Measurements from ENCODE around the gene LTK.
"Not testable (repeated sequence)": the region's sequence is repeated elsewhere in the genome, so short reads cannot be mapped to it uniquely, and the experiment has no call there.

The LTK gene

DNA sequence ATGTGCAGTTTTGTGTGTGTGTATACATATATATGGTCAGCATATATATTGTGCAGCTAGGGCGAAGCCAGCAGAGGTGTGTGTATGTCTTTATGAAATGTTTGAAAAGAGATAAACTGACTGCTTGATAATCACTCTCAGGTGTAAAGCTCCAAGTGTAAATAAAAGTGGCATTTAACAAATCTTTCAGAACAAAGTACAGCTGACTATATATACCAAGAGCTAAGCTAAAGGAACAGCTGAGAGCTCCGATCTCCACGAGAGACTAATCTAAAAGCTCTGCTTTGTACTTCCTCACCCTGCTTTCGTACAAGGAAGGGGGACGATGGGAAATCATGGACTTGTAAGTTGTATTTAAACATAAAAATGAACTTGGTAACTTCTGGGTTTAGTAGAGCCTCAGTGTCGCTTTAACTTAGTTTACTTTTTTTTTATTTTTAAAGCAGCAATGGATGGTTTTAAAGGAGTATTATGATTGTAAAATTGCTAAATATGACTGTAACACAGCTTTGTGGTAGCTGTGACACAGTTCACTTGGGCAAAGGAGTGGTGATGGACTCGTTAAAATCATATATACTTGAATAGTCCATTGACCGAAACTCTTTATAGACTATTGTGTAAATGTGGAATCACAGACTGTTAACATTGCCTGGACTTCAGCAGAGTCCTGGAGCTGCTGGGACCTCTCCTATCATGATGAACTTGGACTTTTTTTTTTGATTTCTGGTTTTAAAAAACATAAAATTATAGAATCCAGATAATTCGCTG is 31.3 kb downstream of the LTK start:
- Mint-ChIP-seq H3K4me3 (no peak overlapping the region), H3K4me1 (peaks cover 60% of the 10 kb centered on the region)

GRCh38 chr15:41480396-41481140 is 33.1 kb downstream of the LTK start:
- DNase-seq = no peak
- Mint-ChIP-seq H3K27ac (peak overlapping the region; percentile 78 to 83), H3K4me1 (peaks cover 65% of the 10 kb centered on the region), H3K9me3 (no peaks in the 10 kb centered on the region), H3K4me3 (no peak overlapping the region), H3K27me3 (no peaks in the 10 kb centered on the region)
- no peak for ATAC-seq

More for the DNA sequence above, 31.3 kb downstream of the LTK start:
- Mint-ChIP-seq H3K9me3 (no peaks in the 10 kb centered on the region), H3K27ac (peak overlapping the region in 1 of 2 donors; percentile 76), H3K27me3 (peaks cover 8% of the 10 kb centered on the region)
- no peak for ATAC-seq
- no peak for DNase-seq

DNA sequence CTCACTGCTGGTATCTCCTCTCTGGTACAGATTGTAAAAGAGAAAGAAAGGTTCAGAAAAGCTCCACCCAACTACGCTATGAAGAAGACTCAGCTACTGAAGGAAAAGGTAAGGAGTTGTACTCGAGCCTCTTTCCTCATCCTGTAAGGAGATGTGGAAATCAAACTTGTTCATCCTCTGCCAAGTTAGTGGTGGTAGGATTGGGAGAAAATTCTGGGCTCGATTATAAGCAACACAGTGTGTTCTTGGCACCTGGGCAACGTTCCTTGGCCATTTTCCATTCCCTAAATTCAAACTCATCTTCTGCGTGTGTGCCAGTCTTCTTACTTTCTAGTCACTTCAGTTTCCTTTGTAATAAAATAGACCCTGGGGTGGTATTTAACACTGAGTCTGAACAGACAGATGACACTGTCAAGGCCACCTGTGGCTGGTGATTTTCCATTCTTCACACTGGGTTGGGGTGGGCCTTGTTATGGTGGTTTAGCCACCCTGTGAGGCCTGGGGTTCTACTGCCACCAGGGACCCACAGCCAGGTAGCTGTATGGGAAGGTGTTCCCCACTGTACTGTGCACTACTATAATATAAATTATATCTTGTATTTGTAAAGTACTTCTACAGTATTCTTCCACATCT is 37.1 kb downstream of the LTK start:
- DNase-seq = no peak
- Mint-ChIP-seq H3K9me3 (no peaks in the 10 kb centered on the region), H3K4me1 (peaks cover 42% of the 10 kb centered on the region), H3K27ac (peak overlapping the region; percentile 99 to 100), H3K27me3 (no peaks in the 10 kb centered on the region), H3K4me3 (peak overlapping the region in 1 of 2 donors; percentile 56)
- ATAC-seq = peak; percentile 19

GRCh38 chr15:41474941-41475340 is 38.7 kb downstream of the LTK start:
- ATAC-seq (no peak), DNase-seq (no peak)
- Mint-ChIP-seq H3K4me3 (no peak overlapping the region), H3K27me3 (no peaks in the 10 kb centered on the region), H3K4me1 (peaks cover 32% of the 10 kb centered on the region), H3K27ac (peak overlapping the region in 1 of 2 donors; percentile 52), H3K9me3 (no peaks in the 10 kb centered on the region)

DNA sequence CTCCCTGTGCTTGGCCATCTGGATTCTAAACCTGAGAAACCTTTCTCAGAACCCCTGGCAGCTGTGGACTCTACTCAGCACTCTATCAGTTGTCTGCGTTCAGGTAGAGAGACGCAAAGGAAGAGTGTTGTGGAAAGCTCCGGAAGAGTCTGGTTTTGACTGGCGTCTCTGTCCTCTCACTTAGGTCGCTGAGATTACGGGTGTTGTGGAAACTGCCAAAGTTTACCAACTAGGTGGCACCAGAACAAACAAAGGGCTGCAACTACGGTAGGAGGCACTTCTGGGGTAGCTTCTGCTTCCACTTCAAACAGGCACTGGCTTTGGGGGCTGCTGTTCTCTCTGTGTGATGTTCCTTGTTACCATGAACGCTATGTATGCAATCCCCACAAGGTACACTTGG is 39.2 kb downstream of the LTK start:
- no peak overlapping the region for H3K4me3 Mint-ChIP-seq
- H3K27ac Mint-ChIP-seq = peak overlapping the region; percentile 52 to 63
- ATAC-seq = no peak
- H3K4me1 Mint-ChIP-seq = peaks cover 32% of the 10 kb centered on the region
- H3K9me3 Mint-ChIP-seq = no peaks in the 10 kb centered on the region
- H3K27me3 Mint-ChIP-seq = no peaks in the 10 kb centered on the region
- no peak for DNase-seq

- ATAC-seq = no peak
- Mint-ChIP-seq H3K4me3 (no peak overlapping the region), H3K27ac (no peak overlapping the region), H3K27me3 (no peaks in the 10 kb centered on the region), H3K4me1 (peaks cover 21% of the 10 kb centered on the region), H3K9me3 (no peaks in the 10 kb centered on the region)
- no peak for DNase-seq
Observed at GRCh38 chr15:41473418-41473817, 40.2 kb downstream of the LTK start.

- not testable (repeated sequence) for ATAC-seq, DNase-seq, H3K4me3 Mint-ChIP-seq, H3K27me3 Mint-ChIP-seq, H3K9me3 Mint-ChIP-seq, H3K4me1 Mint-ChIP-seq, H3K27ac Mint-ChIP-seq
Observed at GRCh38 chr15:41469644-41470043, 44.0 kb downstream of the LTK start.

- DNase-seq = no peak
- H3K4me1 Mint-ChIP-seq = peaks cover 5% of the 10 kb centered on the region
- no peaks in the 10 kb centered on the region for H3K27me3 Mint-ChIP-seq
- no peaks in the 10 kb centered on the region for H3K9me3 Mint-ChIP-seq
- ATAC-seq = no peak
- no peak overlapping the region for H3K27ac Mint-ChIP-seq
- no peak overlapping the region for H3K4me3 Mint-ChIP-seq
Observed at GRCh38 chr15:41466711-41467110, 46.9 kb downstream of the LTK start.

DNA sequence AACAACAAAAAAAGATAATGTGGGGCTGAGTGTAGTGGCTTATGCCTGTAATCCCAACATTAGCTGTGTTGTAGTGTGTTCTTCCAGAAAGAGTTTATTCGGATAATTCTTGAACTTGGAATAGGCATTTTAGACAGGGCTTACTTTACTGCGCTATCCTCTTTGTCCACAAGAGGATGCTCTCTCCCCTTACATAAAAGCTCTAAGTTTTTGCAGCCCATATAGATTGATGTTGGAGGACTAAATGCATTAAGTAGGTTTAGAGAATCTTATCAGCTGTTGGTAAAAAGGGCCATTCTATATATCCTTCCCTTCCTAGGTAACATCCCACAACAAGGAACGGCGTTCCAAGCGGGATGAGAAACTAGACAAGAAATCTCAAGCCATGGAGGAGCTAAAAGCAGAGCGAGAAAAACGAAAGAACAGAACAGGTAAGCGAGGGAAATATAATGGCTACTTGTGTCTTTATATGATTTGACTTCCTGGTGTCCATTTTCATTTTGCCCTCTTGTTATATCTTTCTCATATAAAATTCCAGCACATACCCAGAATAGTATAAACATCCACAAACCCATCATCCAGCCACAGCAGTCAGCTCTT is 47.7 kb downstream of the LTK start:
- DNase-seq = peak in 1 of 2 donors; percentile 40
- Mint-ChIP-seq H3K9me3 (no peaks in the 10 kb centered on the region), H3K27me3 (no peaks in the 10 kb centered on the region), H3K4me3 (no peak overlapping the region), H3K27ac (peak overlapping the region in 1 of 2 donors; percentile 41), H3K4me1 (peaks cover 5% of the 10 kb centered on the region)
- ATAC-seq = peak; percentile 64

DNA sequence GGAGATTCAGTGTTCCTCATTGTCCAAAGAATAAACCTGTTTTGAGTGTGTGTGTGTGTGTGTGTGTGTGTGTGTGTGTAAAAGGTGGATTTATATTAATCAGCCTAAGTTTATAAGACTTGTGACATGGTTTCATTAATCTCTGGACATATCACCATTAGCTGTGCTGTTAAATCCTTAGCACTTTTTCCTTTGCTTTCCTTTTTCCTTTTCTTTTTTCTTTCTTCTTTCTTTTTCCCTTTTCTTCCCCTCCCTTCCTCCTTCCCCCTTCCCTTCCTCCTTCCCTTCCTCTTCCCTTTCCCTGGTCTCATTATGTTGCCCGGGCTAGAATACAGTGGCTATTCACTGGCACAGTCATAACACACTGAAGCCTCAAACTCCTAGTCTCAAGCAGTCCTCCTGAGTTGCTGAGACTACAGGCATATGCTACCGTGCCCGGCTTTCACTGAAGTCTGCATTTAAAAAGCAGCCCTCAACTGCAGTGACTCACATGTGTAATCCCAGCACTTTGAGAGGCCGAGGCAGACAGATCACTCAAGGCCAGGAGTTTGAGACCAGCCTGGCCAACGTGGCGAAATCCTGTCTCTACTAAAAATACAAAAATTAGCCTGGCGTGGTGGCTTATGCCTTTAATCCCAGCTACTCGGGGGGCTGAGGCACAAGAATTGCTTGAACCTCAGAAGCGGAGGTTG is 48.6 kb downstream of the LTK start:
- peaks cover 5% of the 10 kb centered on the region for H3K4me1 Mint-ChIP-seq
- no peaks in the 10 kb centered on the region for H3K27me3 Mint-ChIP-seq
- ATAC-seq (no peak), DNase-seq (no peak)
- H3K9me3 Mint-ChIP-seq = no peaks in the 10 kb centered on the region
- no peak overlapping the region for H3K4me3 Mint-ChIP-seq
- H3K27ac Mint-ChIP-seq = no peak overlapping the region

- no peaks in the 10 kb centered on the region for H3K27me3 Mint-ChIP-seq
- ATAC-seq (no peak), DNase-seq (no peak)
- peaks cover 5% of the 10 kb centered on the region for H3K4me1 Mint-ChIP-seq
- no peaks in the 10 kb centered on the region for H3K9me3 Mint-ChIP-seq
- no peak overlapping the region for H3K4me3 Mint-ChIP-seq
- no peak overlapping the region for H3K27ac Mint-ChIP-seq
Observed at GRCh38 chr15:41462084-41462795, 51.4 kb downstream of the LTK start.

Measured in stimulated activated naive CD8-positive, alpha-beta T cell treated with anti-CD3 and anti-CD28 coated beads, Interleukin-15, amount 100 ng/mL, for 72 hours (primary cell).